ENCODE data around the gene CT45A2.
"Not testable (repeated sequence)": the region's sequence is repeated elsewhere in the genome, so short reads cannot be mapped to it uniquely, and the experiment has no call there.

Gene CT45A2, protein sequence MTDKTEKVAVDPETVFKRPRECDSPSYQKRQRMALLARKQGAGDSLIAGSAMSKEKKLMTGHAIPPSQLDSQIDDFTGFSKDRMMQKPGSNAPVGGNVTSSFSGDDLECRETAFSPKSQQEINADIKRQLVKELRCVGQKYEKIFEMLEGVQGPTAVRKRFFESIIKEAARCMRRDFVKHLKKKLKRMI

GRCh38 chrX:135819912-135820311, at the start of gene CT45A2:
TSS of gene CT45A2 (minus strand) at chrX:135820012. CDS start at chrX:135816265, 3,747 bp downstream.
- DNase-seq; in situ Hi-C loops (cut with HindIII; ENCODE audit: low pct_ligation_motif_present, low pct_unique_long_range_greater_than_20kb, low sequenced_read_pairs): not testable (repeated sequence)

DNA sequence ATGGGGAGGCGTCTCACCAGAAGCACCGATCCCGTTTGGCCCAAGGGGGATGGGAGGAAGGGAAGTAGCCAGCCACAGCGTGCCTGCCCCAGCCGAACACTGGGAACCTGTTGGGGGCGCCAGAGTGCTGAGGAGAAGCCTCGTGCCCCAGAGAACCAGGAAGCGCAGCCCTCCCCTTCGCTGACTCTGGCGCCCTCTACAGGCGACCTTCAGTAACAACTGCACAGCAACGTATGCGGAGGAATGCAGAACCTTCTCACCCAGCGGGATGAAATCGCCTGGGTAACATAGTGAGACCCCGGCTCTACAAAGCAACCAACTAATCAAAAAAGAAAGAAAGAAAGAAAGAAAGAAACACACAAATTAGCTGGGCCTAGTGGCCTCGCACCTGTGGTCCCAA, 34.6 kb upstream of the CT45A2 start, which contains the start of gene CT45A8:
Gene CT45A8 (minus strand): TSS at position 101 of the 400 bp plus-strand sequence. CDS start 3,755 bp downstream, outside the sequence.
- DNase-seq; in situ Hi-C loops (cut with HindIII; ENCODE audit: low pct_ligation_motif_present, low pct_unique_long_range_greater_than_20kb, low sequenced_read_pairs): not testable (repeated sequence)

GRCh38 chrX:135837180-135837579, 17.4 kb upstream of the CT45A2 start, which contains the start of gene CT45A7:
TSS of gene CT45A7 (minus strand) at chrX:135837280. CDS start at chrX:135833533, 3,747 bp downstream.
- DNase-seq; in situ Hi-C loops (cut with HindIII; ENCODE audit: low pct_ligation_motif_present, low pct_unique_long_range_greater_than_20kb, low sequenced_read_pairs): not testable (repeated sequence)

DNA sequence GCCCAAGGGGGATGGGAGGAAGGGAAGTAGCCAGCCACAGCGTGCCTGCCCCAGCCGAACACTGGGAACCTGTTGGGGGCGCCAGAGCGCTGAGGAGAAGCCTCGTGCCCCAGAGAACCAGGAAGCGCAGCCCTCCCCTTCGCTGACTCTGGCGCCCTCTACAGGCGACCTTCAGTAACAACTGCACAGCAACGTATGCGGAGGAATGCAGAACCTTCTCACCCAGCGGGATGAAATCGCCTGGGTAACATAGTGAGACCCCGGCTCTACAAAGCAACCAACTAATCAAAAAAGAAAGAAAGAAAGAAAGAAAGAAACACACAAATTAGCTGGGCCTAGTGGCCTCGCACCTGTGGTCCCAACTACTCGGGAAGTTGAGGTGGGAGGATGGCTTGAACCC, 17.1 kb downstream of the CT45A2 start, which contains the start of gene CT45A6:
Gene CT45A6 (minus strand): TSS at position 101 of the 400 bp plus-strand sequence. CDS start 3,794 bp downstream, outside the sequence.
- in situ Hi-C loops (cut with HindIII; ENCODE audit: low pct_ligation_motif_present, low pct_unique_long_range_greater_than_20kb, low sequenced_read_pairs), result not testable (repeated sequence)

GRCh38 chrX:135785403-135785802, 34.4 kb downstream of the CT45A2 start, which contains the start of gene CT45A5:
TSS of gene CT45A5 (minus strand) at chrX:135785503. CDS start at chrX:135781729, 3,774 bp downstream.
- DNase-seq; in situ Hi-C loops (cut with HindIII; ENCODE audit: low pct_ligation_motif_present, low pct_unique_long_range_greater_than_20kb, low sequenced_read_pairs): not testable (repeated sequence)

More for the DNA sequence above, 17.1 kb downstream of the CT45A2 start, which contains the start of gene CT45A6:
- not testable (repeated sequence) for DNase-seq

- DNase-seq; in situ Hi-C loops (cut with HindIII; ENCODE audit: low pct_ligation_motif_present, low pct_unique_long_range_greater_than_20kb, low sequenced_read_pairs): not testable (repeated sequence)
Observed at GRCh38 chrX:135768091-135768490, 51.7 kb downstream of the CT45A2 start, which contains the start of gene CT45A3. TSS of gene CT45A3 (minus strand) at chrX:135768191. CDS start at chrX:135764444, 3,747 bp downstream.
